Measurements from ENCODE around the gene COL7A1. TPM values are rescaled to one million over a fixed set of nuclear protein-coding genes. Genes with fewer than 3 reads are reported as not detected.

The COL7A1 gene
- total RNA-seq, 2 experiments from 2014 or later = 1.0 to 1.6 TPM

- H3K27ac Mint-ChIP-seq = peak overlapping the region; percentile 34
- ATAC-seq (ENCODE audit: low read depth) = no peak
- POLR2A ChIA-PET = no interaction called here
Observed at GRCh38 chr3:48569808-48570450, 25.2 kb downstream of the COL7A1 start.

GRCh38 chr3:48569400-48569799 lies 25.7 kb downstream of the COL7A1 start:
- ATAC-seq (ENCODE audit: low read depth) = no peak

More at GRCh38 chr3:48569808-48570450, 25.2 kb downstream of the COL7A1 start:
- H3K9me3 Mint-ChIP-seq = no peaks in the 10 kb centered on the region
- no peaks in the 10 kb centered on the region for H3K36me3 Mint-ChIP-seq
- peaks cover 11% of the 10 kb centered on the region for H3K4me1 Mint-ChIP-seq
- no peak overlapping the region for H3K4me3 Mint-ChIP-seq
- no peaks in the 10 kb centered on the region for H3K27me3 Mint-ChIP-seq
- no peak for DNase-seq

GRCh38 chr3:48568476-48568875 lies 26.7 kb downstream of the COL7A1 start:
- H3K36me3 Mint-ChIP-seq = no peaks in the 10 kb centered on the region
- no peak overlapping the region for H3K4me3 Mint-ChIP-seq
- no peak for ATAC-seq (ENCODE audit: low read depth)
- H3K9me3 Mint-ChIP-seq = no peaks in the 10 kb centered on the region
- peaks cover 11% of the 10 kb centered on the region for H3K4me1 Mint-ChIP-seq
- no peak overlapping the region for H3K27ac Mint-ChIP-seq
- POLR2A ChIA-PET = no interaction called here
- no peaks in the 10 kb centered on the region for H3K27me3 Mint-ChIP-seq
- no peak for DNase-seq

More at GRCh38 chr3:48569400-48569799, 25.7 kb downstream of the COL7A1 start:
- Mint-ChIP-seq H3K27me3 (no peaks in the 10 kb centered on the region), H3K36me3 (no peaks in the 10 kb centered on the region), H3K9me3 (no peaks in the 10 kb centered on the region), H3K4me1 (peaks cover 11% of the 10 kb centered on the region), H3K27ac (peak overlapping the region; percentile 13), H3K4me3 (no peak overlapping the region)
- POLR2A ChIA-PET = no interaction called here
- no peak for DNase-seq

GRCh38 chr3:48567500-48567899 lies 27.6 kb downstream of the COL7A1 start:
- no peak overlapping the region for H3K4me3 Mint-ChIP-seq
- peaks cover 14% of the 10 kb centered on the region for H3K4me1 Mint-ChIP-seq
- H3K9me3 Mint-ChIP-seq = no peaks in the 10 kb centered on the region
- no peaks in the 10 kb centered on the region for H3K27me3 Mint-ChIP-seq
- peak overlapping the region; percentile 25 for H3K27ac Mint-ChIP-seq
- POLR2A ChIA-PET = no interaction called here
- DNase-seq (no peak), ATAC-seq (ENCODE audit: low read depth) (no peak)
- no peaks in the 10 kb centered on the region for H3K36me3 Mint-ChIP-seq

GRCh38 chr3:48567090-48567489 lies 28.0 kb downstream of the COL7A1 start:
- no peak for DNase-seq
- POLR2A ChIA-PET = no interaction called here
- peaks cover 14% of the 10 kb centered on the region for H3K4me1 Mint-ChIP-seq
- H3K27ac Mint-ChIP-seq = peak overlapping the region; percentile 62
- H3K36me3 Mint-ChIP-seq = no peaks in the 10 kb centered on the region
- no peak for ATAC-seq (ENCODE audit: low read depth)
- H3K27me3 Mint-ChIP-seq = no peaks in the 10 kb centered on the region
- no peak overlapping the region for H3K4me3 Mint-ChIP-seq
- H3K9me3 Mint-ChIP-seq = no peaks in the 10 kb centered on the region

- no peak overlapping the region for H3K27ac Mint-ChIP-seq
- DNase-seq (no peak), ATAC-seq (ENCODE audit: low read depth) (no peak)
- no peaks in the 10 kb centered on the region for H3K36me3 Mint-ChIP-seq
- peaks cover 14% of the 10 kb centered on the region for H3K4me1 Mint-ChIP-seq
- H3K4me3 Mint-ChIP-seq = no peak overlapping the region
- H3K27me3 Mint-ChIP-seq = no peaks in the 10 kb centered on the region
- H3K9me3 Mint-ChIP-seq = no peaks in the 10 kb centered on the region
- POLR2A ChIA-PET = no interaction called here
Observed at GRCh38 chr3:48566401-48566760, 28.7 kb downstream of the COL7A1 start.

- Mint-ChIP-seq H3K4me3 (no peak overlapping the region), H3K9me3 (no peaks in the 10 kb centered on the region), H3K36me3 (no peaks in the 10 kb centered on the region), H3K27me3 (no peaks in the 10 kb centered on the region), H3K4me1 (peaks cover 18% of the 10 kb centered on the region), H3K27ac (peak overlapping the region; percentile 64)
- ATAC-seq (ENCODE audit: low read depth) = no peak
- no peak for DNase-seq
- POLR2A ChIA-PET = no interaction called here
Observed at GRCh38 chr3:48565591-48566400, 29.3 kb downstream of the COL7A1 start.

GRCh38 chr3:48565186-48565585 lies 29.9 kb downstream of the COL7A1 start:
- DNase-seq = no peak
- H3K27me3 Mint-ChIP-seq = no peaks in the 10 kb centered on the region
- peak overlapping the region; percentile 64 for H3K27ac Mint-ChIP-seq
- H3K4me3 Mint-ChIP-seq = no peak overlapping the region
- POLR2A ChIA-PET = no interaction called here
- H3K36me3 Mint-ChIP-seq = no peaks in the 10 kb centered on the region
- H3K4me1 Mint-ChIP-seq = peaks cover 22% of the 10 kb centered on the region
- ATAC-seq (ENCODE audit: low read depth) = no peak
- H3K9me3 Mint-ChIP-seq = no peaks in the 10 kb centered on the region

GRCh38 chr3:48564667-48565066 lies 30.5 kb downstream of the COL7A1 start:
- Mint-ChIP-seq H3K9me3 (no peaks in the 10 kb centered on the region), H3K36me3 (no peaks in the 10 kb centered on the region), H3K4me3 (no peak overlapping the region), H3K27me3 (no peaks in the 10 kb centered on the region), H3K27ac (no peak overlapping the region), H3K4me1 (peaks cover 26% of the 10 kb centered on the region)
- no peak for DNase-seq
- POLR2A ChIA-PET = no interaction called here
- ATAC-seq (ENCODE audit: low read depth) = no peak

GRCh38 chr3:48564022-48564421 lies 31.1 kb downstream of the COL7A1 start:
- no peak for DNase-seq

GRCh38 chr3:48563382-48563918 lies 31.7 kb downstream of the COL7A1 start, which contains the start of gene UCN2:
Gene UCN2 (minus strand): TSS chr3:48563781. CDS start chr3:48563124, 657 bp downstream.
- H3K4me3 Mint-ChIP-seq = no peak within 1 kb of the TSS
- H3K36me3 Mint-ChIP-seq = no peaks in the 10 kb centered on the region
- POLR2A ChIA-PET = no interaction called here
- H3K9me3 Mint-ChIP-seq = no peaks in the 10 kb centered on the region
- no peaks in the 10 kb centered on the region for H3K27me3 Mint-ChIP-seq
- no peak for DNase-seq
- peak within 1 kb of the TSS; percentile 21 for H3K27ac Mint-ChIP-seq
- no peak for ATAC-seq (ENCODE audit: low read depth)
- H3K4me1 Mint-ChIP-seq = peaks cover 36% of the 10 kb centered on the region

More at GRCh38 chr3:48564022-48564421, 31.1 kb downstream of the COL7A1 start:
- POLR2A ChIA-PET = no interaction called here
- Mint-ChIP-seq H3K4me1 (peaks cover 30% of the 10 kb centered on the region), H3K9me3 (no peaks in the 10 kb centered on the region), H3K27ac (no peak overlapping the region), H3K4me3 (no peak overlapping the region), H3K27me3 (no peaks in the 10 kb centered on the region), H3K36me3 (no peaks in the 10 kb centered on the region)
- ATAC-seq (ENCODE audit: low read depth) = no peak

GRCh38 chr3:48562367-48563095 lies 32.6 kb downstream of the COL7A1 start:
- POLR2A ChIA-PET = interaction anchor here (0.5 to 0.8 kb wide), 2 partner anchors 27 to 850 kb away, joined by 3 read pairs; no protein-coding TSS in a partner anchor
- no peak for DNase-seq
- Mint-ChIP-seq H3K4me1 (peaks cover 39% of the 10 kb centered on the region), H3K27me3 (no peaks in the 10 kb centered on the region), H3K27ac (no peak overlapping the region), H3K4me3 (no peak overlapping the region), H3K36me3 (no peaks in the 10 kb centered on the region), H3K9me3 (no peaks in the 10 kb centered on the region)
- ATAC-seq (ENCODE audit: low read depth) = no peak

GRCh38 chr3:48561045-48561736 lies 33.9 kb downstream of the COL7A1 start:
- POLR2A ChIA-PET = no interaction called here
- no peaks in the 10 kb centered on the region for H3K27me3 Mint-ChIP-seq
- H3K36me3 Mint-ChIP-seq = no peaks in the 10 kb centered on the region
- ATAC-seq (ENCODE audit: low read depth) = no peak
- H3K4me3 Mint-ChIP-seq = peak overlapping the region; percentile 81
- peaks cover 36% of the 10 kb centered on the region for H3K4me1 Mint-ChIP-seq
- no peaks in the 10 kb centered on the region for H3K9me3 Mint-ChIP-seq
- DNase-seq = peak; percentile 54
- H3K27ac Mint-ChIP-seq = peak overlapping the region; percentile 65

Measured in activated naive CD8-positive, alpha-beta T cell treated with anti-CD3 and anti-CD28 coated beads, Interleukin-2, amount 10 ng/mL, durations not matched to agents 7 days and 5 days (primary cell).